SK-N-SH treated with all-trans-retinoic acid at 6 μM for 48 hours (cell line): ENCODE results near the gene ANKS1A.

Experiments
- ARNTL ChIP-seq: fragments of 450-650 bp; formaldehyde crosslinking; IDR thresholded peaks from 2 replicates; pipeline ENCODE4 v1.5.0; 2020; ENCODE audit warnings: low read depth, mild to moderate bottlenecking, moderate library complexity, borderline replicate concordance
- PATZ1 ChIP-seq: fragments of 250-450 bp; sonication (Bioruptor Pico); IDR thresholded peaks from 2 replicates; pipeline ENCODE4 v1.8.0; 2020; ENCODE audit warnings: mild to moderate bottlenecking, moderate library complexity, borderline replicate concordance
- PPARA ChIP-seq: fragments of 250-450 bp; sonication (Bioruptor Pico); IDR thresholded peaks from 2 replicates; pipeline ENCODE4 v1.5.0; 2020; ENCODE audit warnings: mild to moderate bottlenecking, borderline replicate concordance
- TCF4 ChIP-seq: fragments of 250-450 bp; sonication (Bioruptor Pico); IDR thresholded peaks from 2 replicates; pipeline ENCODE4 v1.8.0; 2021; ENCODE audit warnings: mild to moderate bottlenecking, moderate library complexity, borderline replicate concordance
- ZNF70 ChIP-seq: fragments of 450-650 bp; formaldehyde crosslinking; IDR thresholded peaks from 2 replicates; pipeline ENCODE4 v1.5.0; 2020; ENCODE audit warnings: mild to moderate bottlenecking, moderate library complexity

- TF ChIP-seq ARNTL (CRISPR knock-in tag) (no peak), PATZ1 (CRISPR knock-in tag) (no peak), TCF4 (CRISPR knock-in tag) (no peak), ZNF70 (CRISPR knock-in tag) (no peak), PPARA (no peak)
Measured at GRCh38 chr6:34906826-34907225, 17.8 kb downstream of the ANKS1A start.
